SK-N-SH (cell line): Measurements from ENCODE around the gene NOS1. TPM values are rescaled to one million over a fixed set of nuclear protein-coding genes. Genes with fewer than 3 reads are reported as not detected.

Experiments used
- CTCF ChIA-PET: fragments of 300-600, 350-600 bp; formaldehyde crosslinking; extraction: SDS; loops from one replicate; lab custom pipeline; 2021; lab: Yijun Ruan, JAX
- POLR2A ChIA-PET: fragments of 350-600 bp; sonication (Branson Sonifier 250); formaldehyde crosslinking; extraction: SDS; loops from one replicate; lab custom pipeline; 2020; ENCODE audit warnings: antibody characterized with exemption, inconsistent platforms; lab: Yijun Ruan, JAX
- DNase-seq: peaks from one replicate; pipeline ENCODE4 v3.0.0; 2012
- H2AFZ ChIP-seq: fragments of 200-600 bp; sonication (generic); 2 replicates; pipeline ENCODE4 v1.8.1; 2016; ENCODE audit warnings: antibody characterized with exemption, mild to moderate bottlenecking, low read depth
- H3F3A ChIP-seq: fragments of 200-600 bp; sonication (generic); replicated peaks from 2 replicates; pipeline ENCODE3; 2016; ENCODE audit warnings: antibody characterized with exemption, mild to moderate bottlenecking; ENCODE audit not compliant: insufficient read depth
- H3K27ac ChIP-seq, 2 experiments: fragments of 200-500 bp in 1 of 2; fragments of 200-600 bp in 1 of 2; sonication (Bioruptor generic) in 1 of 2; sonication (generic), shearing (Covaris generic) in 1 of 2; 2 replicates each; pipeline versions ENCODE4 v1.5.1 to v1.6.1; 2014 to 2016; ENCODE audit warnings: low read depth in 2 of 2, inconsistent platforms in 1 of 2, low read length in 1 of 2, mild to moderate bottlenecking in 1 of 2, mixed read lengths in 1 of 2
- H3K27me3 ChIP-seq: fragments of 200-600 bp; sonication (generic), shearing (Covaris generic); 2 replicates; pipeline ENCODE4 v1.6.1; 2016; ENCODE audit warnings: mixed run types; ENCODE audit not compliant: insufficient read depth
- H3K36me3 ChIP-seq, 2 experiments: fragments of 200-500 bp in 1 of 2; fragments of 200-600 bp in 1 of 2; sonication (Bioruptor generic) in 1 of 2; sonication (generic) in 1 of 2; replicated peaks in 1 of 2; 2 replicates each; pipeline versions ENCODE3 to v1.5.1; 2014 to 2016; ENCODE audit warnings: low read length in 1 of 2, mild to moderate bottlenecking in 1 of 2; ENCODE audit not compliant: insufficient read depth in 2 of 2, control insufficient read depth in 1 of 2
- H3K4me1 ChIP-seq, 2 experiments: fragments of 200-500 bp in 1 of 2; fragments of 200-600 bp in 1 of 2; sonication (Bioruptor generic) in 1 of 2; sonication (generic), shearing (Covaris generic) in 1 of 2; 2 replicates each; pipeline versions ENCODE4 v1.5.1 to v1.6.1; 2014 to 2016; ENCODE audit warnings: low read depth in 1 of 2, low read length in 1 of 2, mixed run types in 1 of 2; ENCODE audit not compliant: insufficient read depth in 2 of 2, control insufficient read depth in 1 of 2
- H3K4me2 ChIP-seq: fragments of 200-600 bp; sonication (generic), shearing (Covaris generic); 2 replicates; pipeline ENCODE4 v1.6.1; 2017; ENCODE audit warnings: mixed run types
- H3K4me3 ChIP-seq, 2 experiments: fragments of 200-500 bp in 1 of 2; fragments of 200-600 bp in 1 of 2; sonication (Bioruptor generic) in 1 of 2; sonication (generic), shearing (Covaris generic) in 1 of 2; 2 replicates each; pipeline versions ENCODE4 v1.5.1 to v1.8.1; 2014 to 2016; ENCODE audit warnings: low read depth in 2 of 2, inconsistent platforms in 1 of 2, low read length in 1 of 2, mild to moderate bottlenecking in 1 of 2, mixed read lengths in 1 of 2, moderate library complexity in 1 of 2
- H3K79me2 ChIP-seq: fragments of 200-600 bp; sonication (generic); 2 replicates; pipeline ENCODE4 v1.8.1; 2017; ENCODE audit warnings: mild to moderate bottlenecking; ENCODE audit not compliant: insufficient read depth
- H3K9ac ChIP-seq: fragments of 200-600 bp; sonication (generic); 2 replicates; pipeline ENCODE4 v1.6.1; 2017; ENCODE audit warnings: mixed run types
- H3K9me2 ChIP-seq: fragments of 200-600 bp; sonication (generic); 2 replicates; pipeline ENCODE4 v1.6.1; 2017; ENCODE audit warnings: mixed run types
- H3K9me3 ChIP-seq: fragments of 200-600 bp; sonication (generic); 2 replicates; pipeline ENCODE4 v1.6.1; 2017; ENCODE audit warnings: mixed run types, mild to moderate bottlenecking, moderate library complexity
- H4K20me1 ChIP-seq: fragments of 200-600 bp; sonication (generic); 2 replicates; pipeline ENCODE4 v1.6.1; 2017; ENCODE audit warnings: mild to moderate bottlenecking, mixed run types; ENCODE audit not compliant: insufficient read depth
- CTCF ChIP-seq: fragments of 200-600 bp; sonication (generic); IDR thresholded peaks from 2 replicates; pipeline ENCODE4 v1.6.1; 2017; ENCODE audit warnings: antibody characterized with exemption, mild to moderate bottlenecking, moderate library complexity
- EP300 ChIP-seq, 2 experiments: IDR thresholded peaks; 2 replicates each; pipeline versions ENCODE4 v1.4.0 to v1.6.1; 2012; ENCODE audit warnings: borderline replicate concordance in 1 of 2, low read depth in 1 of 2, low read length in 1 of 2
- REST ChIP-seq: IDR thresholded peaks from 2 replicates; pipeline ENCODE4 v1.6.1; 2012; ENCODE audit warnings: mild to moderate bottlenecking, low read depth, low read length, moderate library complexity
- TAF1 ChIP-seq: IDR thresholded peaks from 2 replicates; pipeline ENCODE4 v1.6.1; 2012; ENCODE audit warnings: low read depth, mild to moderate bottlenecking, low read length, moderate library complexity, borderline replicate concordance
- USF2 ChIP-seq: fragments of 150-350 bp; IDR thresholded peaks from 2 replicates; pipeline ENCODE4 v1.6.1; 2017; ENCODE audit warnings: antibody characterized with exemption, low read length, low read depth, borderline replicate concordance
- ZBTB33 ChIP-seq: IDR thresholded peaks from 2 replicates; pipeline ENCODE4 v1.4.0; 2012; ENCODE audit warnings: low read depth, borderline replicate concordance
- WGBS: methylation state at CpG from one replicate; pipeline ENCODE4 v1.1.6; 2017; ENCODE audit warnings: low lambda C conversion rate; 5-methylcytosine and 5-hydroxymethylcytosine counted together
- polyA plus RNA-seq, 3 experiments: library from polyadenylated mRNA; depleted of rRNA; stranded (reverse); fragments of >200 nt; gene quantifications; 2 replicates each; pipeline ENCODE4 v1.2.3, GENCODE V29; 2012
- TF ChIP-seq, protein P1 (sequence below): IDR thresholded peaks from 2 replicates; pipeline ENCODE4 v1.4.0; 2012; ENCODE audit warnings: low read depth, borderline replicate concordance

NOS1 gene
- polyA plus RNA-seq, 1 of the 3 experiments (the other 2 are of a cell fraction) = 0.02 TPM

DNA sequence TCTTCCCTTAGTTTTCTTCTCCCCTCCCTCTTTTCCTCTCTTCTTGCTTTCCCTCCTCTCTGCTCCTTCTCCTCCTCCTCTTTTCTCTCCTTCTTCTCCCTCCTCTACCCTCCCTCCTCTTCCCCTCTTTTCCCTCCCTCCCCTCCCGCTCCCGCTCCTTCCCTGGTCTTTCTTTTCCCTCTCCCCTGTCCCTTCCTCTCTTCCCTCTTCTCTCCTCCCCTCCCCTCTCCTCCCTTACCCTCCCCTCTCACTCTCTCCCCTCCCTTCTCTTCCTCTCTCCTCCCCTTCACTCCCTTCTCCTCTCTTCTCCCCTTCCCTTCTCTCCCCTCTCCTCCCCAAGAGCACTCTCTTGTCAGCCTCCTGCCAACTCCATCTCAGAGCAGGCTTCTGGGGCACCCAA is 153.8 kb downstream of the NOS1 start (continued):
- TF ChIP-seq, protein P1, sequence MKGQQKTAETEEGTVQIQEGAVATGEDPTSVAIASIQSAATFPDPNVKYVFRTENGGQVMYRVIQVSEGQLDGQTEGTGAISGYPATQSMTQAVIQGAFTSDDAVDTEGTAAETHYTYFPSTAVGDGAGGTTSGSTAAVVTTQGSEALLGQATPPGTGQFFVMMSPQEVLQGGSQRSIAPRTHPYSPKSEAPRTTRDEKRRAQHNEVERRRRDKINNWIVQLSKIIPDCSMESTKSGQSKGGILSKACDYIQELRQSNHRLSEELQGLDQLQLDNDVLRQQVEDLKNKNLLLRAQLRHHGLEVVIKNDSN = no peak
- no peak for TF ChIP-seq EP300 (IDR thresholded peaks at IDR 0.05; ENCODE audit: borderline replicate concordance in 1 of 2, low read depth in 1 of 2, low read length in 1 of 2)

GRCh38 chr12:117202556-117202955 is 158.9 kb downstream of the NOS1 start:
- Histone ChIP-seq H4K20me1 (no peaks in the 10 kb centered on the region), H3K4me2 (no peak overlapping the region), H2AFZ (no peak overlapping the region), H3K79me2 (no peaks in the 10 kb centered on the region), H3F3A (no peaks in the 10 kb centered on the region), H3K9me2 (no peaks in the 10 kb centered on the region), H3K9ac (no peak overlapping the region), H3K27ac (no peak overlapping the region), H3K4me3 (no peak overlapping the region), H3K36me3 (no peaks in the 10 kb centered on the region), H3K9me3 (no peaks in the 10 kb centered on the region), H3K27me3 (no peaks in the 10 kb centered on the region; the same call in 1 of the 2 replicates), H3K4me1 (no peaks in the 10 kb centered on the region)
- TF ChIP-seq USF2 (no peak), CTCF (no peak), TAF1 (no peak), REST (no peak), ZBTB33 (no peak)
- 75% methylated on average over 9 of the region's 9 CpGs for WGBS
- DNase-seq = no peak
- POLR2A ChIA-PET = no interaction called here
- CTCF ChIA-PET = interaction anchor here (1.3 to 2.3 kb wide), 4 partner anchors 10 to 655 kb away, joined by 3 to 10 read pairs (median 8); no protein-coding TSS in a partner anchor
